CD4-positive, alpha-beta T cell treated with Interleukin-15 for 1 hour (primary cell): ENCODE data around the gene RAB31.
"Not testable (repeated sequence)": the region's sequence is repeated elsewhere in the genome, so short reads cannot be mapped to it uniquely, and the experiment has no call there.

ENCODE experiments used
- DNase-seq: peaks from one replicate; pipeline ENCODE4 v3.0.0-alpha.2; 2020

The RAB31 gene

GRCh38 chr18:9870431-9871008, 162.4 kb downstream of the RAB31 start:
- DNase-seq: no peak

- DNase-seq: no peak
Measured at GRCh38 chr18:9871244-9871746, 163.2 kb downstream of the RAB31 start.

GRCh38 chr18:9872823-9873222, 164.7 kb downstream of the RAB31 start:
- DNase-seq: no peak

- no peak for DNase-seq
Measured at GRCh38 chr18:9874728-9875127, 166.6 kb downstream of the RAB31 start.

GRCh38 chr18:9876212-9876866, 168.2 kb downstream of the RAB31 start:
- no peak for DNase-seq

GRCh38 chr18:9876867-9877654, 169.0 kb downstream of the RAB31 start:
- no peak for DNase-seq

- no peak for DNase-seq
Measured at GRCh38 chr18:9877655-9878014, 169.5 kb downstream of the RAB31 start.

GRCh38 chr18:9878095-9878494, 170.0 kb downstream of the RAB31 start:
- DNase-seq: no peak

- DNase-seq: no peak
Measured at GRCh38 chr18:9878783-9879242, 170.7 kb downstream of the RAB31 start.

GRCh38 chr18:9884090-9884489, 176.0 kb downstream of the RAB31 start:
- DNase-seq: no peak

GRCh38 chr18:9884532-9885140, 176.5 kb downstream of the RAB31 start:
- DNase-seq: no peak

GRCh38 chr18:9885170-9886004, 177.3 kb downstream of the RAB31 start, which contains the start of gene TXNDC2:
Gene TXNDC2 (plus strand): TSS chr18:9885973. CDS start chr18:9886681, 708 bp downstream.
- no peak for DNase-seq

GRCh38 chr18:9886005-9886348, 177.9 kb downstream of the RAB31 start:
- DNase-seq: no peak

GRCh38 chr18:9887992-9888391, 179.9 kb downstream of the RAB31 start:
- DNase-seq: no peak

GRCh38 chr18:9890196-9890595, 182.1 kb downstream of the RAB31 start:
- DNase-seq: no peak

GRCh38 chr18:9890957-9891356, 182.9 kb downstream of the RAB31 start:
- DNase-seq: no peak

- not testable (repeated sequence) for DNase-seq
Measured at GRCh38 chr18:9891515-9891914, 183.4 kb downstream of the RAB31 start.

GRCh38 chr18:9894454-9895068, 186.5 kb downstream of the RAB31 start:
- DNase-seq: no peak

- DNase-seq: no peak
Measured at GRCh38 chr18:9897129-9897528, 189.0 kb downstream of the RAB31 start.

- not testable (repeated sequence) for DNase-seq
Measured at GRCh38 chr18:9897787-9898291, 189.7 kb downstream of the RAB31 start.

- DNase-seq: no peak
Measured at GRCh38 chr18:9898792-9899549, 190.9 kb downstream of the RAB31 start.
